Stimulated activated CD4-positive, alpha-beta T cell treated with anti-CD3 and anti-CD28 coated beads, Interleukin-12 subunit alpha, Interleukin-12 subunit beta, amount 100 ng/mL, for 24 hours (primary cell): ENCODE results near the gene ROR2.

Experiments
- DNase-seq, 2 experiments: peaks; one replicate each; pipeline ENCODE4 v3.0.0-alpha.2; 2020; ENCODE audit warnings: low read depth in 2 of 2

ROR2 gene

DNA sequence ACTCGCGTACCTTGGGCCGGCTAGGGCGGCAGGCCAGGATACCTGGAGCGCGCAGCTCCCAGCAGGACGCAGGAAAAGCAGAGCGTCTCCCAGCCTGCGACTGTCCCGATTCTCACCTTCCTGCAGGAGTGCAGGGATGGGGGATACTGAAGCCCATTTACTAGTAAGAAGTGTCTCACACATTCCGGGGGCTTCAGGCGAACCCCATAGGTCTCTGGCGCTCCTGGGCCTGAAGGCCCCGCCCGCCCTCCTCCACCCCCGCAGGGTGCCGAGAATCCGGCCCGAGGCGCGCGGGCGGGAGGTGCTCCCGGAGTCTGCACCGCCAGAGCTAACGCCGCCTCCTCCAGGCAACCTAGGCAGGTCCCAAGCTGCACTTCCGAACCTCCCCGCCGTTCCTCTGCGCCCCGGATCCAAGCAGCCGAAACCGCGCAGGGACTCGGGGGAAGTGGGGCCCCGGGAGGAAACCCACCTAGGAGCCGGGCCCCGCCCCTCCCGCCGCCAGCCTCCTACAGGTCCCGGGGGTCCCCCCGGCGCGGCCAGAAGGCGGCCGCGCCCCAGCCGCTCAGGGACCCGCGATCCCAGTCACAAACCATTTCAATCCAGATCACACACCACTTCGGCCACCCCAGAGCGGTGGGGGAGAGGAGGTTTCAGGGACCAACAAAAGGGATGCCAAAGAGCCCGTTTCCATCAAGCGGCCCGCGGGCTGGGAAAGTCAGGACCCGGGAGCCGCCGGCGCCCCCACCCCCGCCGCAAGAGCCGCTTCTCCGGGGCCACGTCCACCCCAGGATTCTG, 1.2 kb downstream of the ROR2 start:
- DNase-seq = no peak

DNA sequence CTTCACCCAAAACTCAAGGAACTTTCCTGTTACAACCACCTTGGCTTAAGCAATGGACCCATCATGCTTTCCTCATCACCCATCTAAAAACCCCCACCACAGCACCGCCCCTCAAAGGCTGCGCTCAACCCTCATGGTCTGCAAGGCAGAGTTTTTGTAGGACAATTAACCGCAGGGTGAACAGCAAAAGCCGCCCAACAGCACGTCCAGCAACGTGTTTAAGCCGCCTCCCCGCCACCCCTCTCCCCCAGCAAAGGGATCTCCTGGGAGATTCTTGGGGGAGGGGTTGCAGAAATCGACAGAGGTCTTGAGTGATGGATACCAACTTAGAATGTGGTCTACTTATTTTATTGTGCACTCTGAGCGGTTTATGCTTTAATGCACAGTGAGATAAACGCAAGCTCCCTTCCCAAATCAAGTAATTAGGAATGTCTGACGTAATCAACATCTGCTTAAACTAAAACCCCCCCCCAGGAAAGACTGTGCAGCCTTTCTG, 1.9 kb downstream of the ROR2 start:
- DNase-seq = no peak

DNA sequence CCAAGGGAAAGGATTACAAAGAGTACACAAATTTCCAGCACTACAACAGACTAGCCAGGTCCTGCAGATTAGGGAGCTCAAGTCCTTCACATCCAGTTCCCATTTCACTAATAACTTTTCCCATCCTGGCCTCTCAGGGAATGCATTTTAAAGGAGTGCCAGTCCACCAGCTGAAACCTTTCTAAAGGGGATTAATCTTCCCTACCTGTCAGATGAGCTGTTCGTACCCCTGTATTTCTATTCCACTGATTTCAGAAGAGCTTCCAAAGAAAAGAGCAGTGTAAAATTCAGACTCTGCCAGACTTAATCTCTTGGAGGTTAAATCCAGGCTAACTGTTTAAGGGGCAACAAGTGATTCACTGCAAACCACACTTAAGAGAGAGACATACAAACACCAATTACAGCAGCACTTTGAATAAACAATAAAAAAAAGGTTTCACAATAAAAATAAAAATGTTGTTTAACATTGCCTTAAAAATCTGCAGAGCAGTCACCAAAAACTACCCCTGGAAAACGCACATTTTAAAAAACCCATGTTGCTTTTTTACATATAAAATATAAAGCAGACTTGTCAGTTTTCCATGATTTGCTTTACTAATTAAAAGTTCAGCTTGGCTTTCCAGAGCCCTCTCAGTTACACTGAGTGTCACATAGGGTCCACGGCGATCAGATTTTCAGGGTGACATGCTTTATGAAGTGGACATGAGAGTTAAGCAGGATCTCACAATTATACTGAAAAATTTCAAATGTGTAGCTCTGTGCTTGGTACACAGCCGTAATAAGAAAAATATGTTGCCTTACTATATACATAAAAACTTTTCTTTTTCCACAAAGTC, 3.2 kb downstream of the ROR2 start:
- no peak for DNase-seq

GRCh38 chr9:91946196-91946595, 3.8 kb downstream of the ROR2 start:
- DNase-seq = no peak

DNA sequence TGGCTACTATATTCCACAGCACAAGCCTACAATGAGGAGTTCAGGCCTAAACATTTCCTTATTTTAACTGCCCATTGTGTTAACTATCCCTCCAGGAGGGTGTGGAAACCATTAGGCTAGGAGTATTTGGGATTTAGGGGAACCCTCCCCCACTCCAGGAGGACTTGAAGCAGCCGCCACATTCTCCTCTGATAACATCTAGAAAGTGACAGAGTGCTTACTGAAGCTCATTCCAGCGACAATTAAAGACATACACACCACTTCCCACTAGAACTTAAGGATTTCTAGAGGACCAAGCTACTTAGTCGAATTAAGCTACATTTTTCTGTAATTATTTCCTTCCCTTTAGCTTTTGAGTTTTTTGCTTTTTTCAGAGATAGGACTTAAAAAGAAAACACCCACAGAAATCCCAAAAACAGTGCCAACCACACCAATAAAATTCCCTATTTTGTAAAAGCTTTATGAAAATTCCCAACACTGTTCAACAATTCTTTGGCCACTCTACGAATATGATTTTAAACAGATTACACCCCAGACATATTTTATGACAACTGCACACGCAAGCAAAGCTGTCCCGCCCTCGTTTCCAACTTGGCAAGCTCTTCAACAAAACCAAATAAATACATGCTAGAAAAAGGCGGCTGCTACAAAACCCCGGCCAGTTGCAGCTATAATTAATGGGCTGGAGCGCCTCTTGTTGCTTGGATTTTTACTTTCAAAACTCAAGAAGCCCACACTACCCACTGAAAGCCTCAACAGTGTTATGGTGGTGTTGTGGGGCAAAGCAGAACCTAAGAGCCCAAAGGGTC, 4.5 kb downstream of the ROR2 start:
- no peak for DNase-seq

DNA sequence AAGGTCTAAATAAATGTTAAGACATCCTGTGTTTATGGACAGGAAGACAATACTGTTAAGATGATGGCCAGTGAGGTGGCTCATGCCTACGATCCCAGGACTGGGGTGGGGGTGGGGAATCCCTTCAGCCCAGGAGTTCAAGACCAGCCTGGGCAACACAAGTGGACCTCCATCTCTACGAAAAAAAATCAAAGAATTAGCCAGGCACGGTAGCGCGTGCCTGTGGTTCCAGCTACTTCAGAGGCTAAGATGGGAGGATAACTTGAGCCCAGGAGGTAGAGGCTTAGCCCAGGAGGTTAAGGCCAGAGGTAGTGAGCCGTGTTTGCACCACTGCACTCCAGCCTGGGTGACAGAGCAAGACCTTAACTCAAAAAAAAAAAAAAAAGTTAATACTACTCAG, 5.3 kb downstream of the ROR2 start:
- no peak for DNase-seq

DNA sequence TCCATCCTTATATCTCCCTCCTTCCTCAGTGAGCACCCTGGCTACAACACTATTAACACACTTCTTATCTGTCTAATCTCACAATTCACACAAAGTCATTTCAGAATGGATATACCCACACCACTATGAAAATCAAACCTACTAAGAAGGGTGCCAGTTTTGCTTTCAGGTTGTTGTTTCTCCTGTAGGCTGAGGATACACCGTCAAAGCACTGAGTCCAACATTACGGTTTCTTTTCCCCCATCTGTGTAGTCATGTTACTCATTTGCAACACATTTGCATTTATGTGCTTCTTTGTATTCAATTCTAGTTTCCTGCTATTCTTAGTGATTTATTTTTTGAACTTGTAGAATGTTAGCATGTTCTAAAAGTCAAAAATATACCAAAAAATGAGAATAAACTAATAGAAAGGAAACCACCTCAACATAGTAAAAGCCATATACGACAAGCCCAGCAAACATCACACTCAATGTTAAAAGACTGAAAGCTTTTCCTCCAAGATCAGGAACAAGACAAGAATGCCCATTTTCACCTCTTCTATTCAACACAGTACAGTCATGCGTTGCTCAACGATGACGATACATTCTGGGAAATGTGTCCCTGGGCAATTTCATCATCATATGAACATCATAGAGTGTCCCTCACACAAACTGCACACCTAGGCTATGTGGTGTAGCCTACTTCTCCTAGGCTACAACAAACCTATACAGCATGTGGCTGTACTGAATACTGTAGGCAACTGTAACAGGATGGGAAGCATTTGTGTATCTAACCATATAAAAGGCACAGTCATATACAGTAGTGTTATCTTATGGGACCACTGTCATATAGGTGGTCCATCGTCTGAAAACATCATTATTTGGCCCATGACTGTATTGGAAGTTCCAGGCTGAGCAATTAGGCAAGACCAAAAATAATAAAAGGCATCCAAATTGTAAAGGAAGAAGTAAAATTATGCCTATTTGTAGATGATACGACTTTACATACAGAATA, 6.3 kb downstream of the ROR2 start:
- DNase-seq = no peak

GRCh38 chr9:91942201-91942600, 7.8 kb downstream of the ROR2 start:
- no peak for DNase-seq

- DNase-seq = no peak
Observed at GRCh38 chr9:91939978-91940377, 10.1 kb downstream of the ROR2 start.

- no peak for DNase-seq
Observed at GRCh38 chr9:91937727-91938126, 12.3 kb downstream of the ROR2 start.

- DNase-seq = no peak
Observed at GRCh38 chr9:91937056-91937455, 13.0 kb downstream of the ROR2 start.

GRCh38 chr9:91935805-91936514, 14.1 kb downstream of the ROR2 start:
- no peak for DNase-seq

GRCh38 chr9:91935066-91935749, 14.8 kb downstream of the ROR2 start:
- DNase-seq = no peak

DNA sequence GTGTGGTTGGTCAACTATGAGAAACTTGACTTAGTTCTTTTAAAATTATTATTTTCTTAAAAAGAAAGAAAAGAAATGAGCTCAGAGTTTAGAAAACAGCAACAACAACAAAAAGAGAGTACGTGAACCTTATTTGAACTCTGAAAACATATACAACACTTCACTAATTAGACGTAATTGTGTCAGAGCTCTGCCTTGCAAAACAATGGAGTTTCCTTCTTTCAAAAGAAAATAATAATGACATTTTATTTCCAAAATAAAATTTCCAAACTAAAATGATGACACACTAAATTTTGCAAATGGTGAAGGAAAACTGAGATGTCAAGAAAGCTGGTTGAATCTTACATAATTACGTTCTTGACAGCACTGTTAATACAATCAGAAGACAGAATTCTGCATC, 15.4 kb downstream of the ROR2 start:
- no peak for DNase-seq

- no peak for DNase-seq
Observed at GRCh38 chr9:91933556-91934352, 16.3 kb downstream of the ROR2 start.

DNA sequence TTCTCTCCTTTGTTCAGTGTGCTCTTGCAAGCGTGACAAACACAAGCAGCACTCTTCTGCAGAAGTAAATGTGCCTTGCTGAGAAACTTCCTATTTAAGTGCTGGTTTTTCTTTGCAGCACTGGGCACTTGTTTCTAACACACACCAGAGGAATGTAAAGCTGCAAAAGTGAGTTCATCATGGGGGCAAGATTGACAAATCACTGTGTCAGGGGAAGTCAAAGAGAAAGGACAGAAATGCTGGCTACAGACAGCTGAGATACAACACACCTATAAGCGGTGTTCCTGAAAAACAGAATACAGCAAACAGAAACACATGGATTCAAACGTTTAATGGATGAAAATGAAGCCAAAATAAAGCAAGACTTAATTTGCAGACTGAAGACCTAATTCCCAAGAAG, 19.6 kb downstream of the ROR2 start:
- DNase-seq = no peak

GRCh38 chr9:91929331-91929730, 20.7 kb downstream of the ROR2 start:
- no peak for DNase-seq

GRCh38 chr9:91927922-91928510, 22.0 kb downstream of the ROR2 start:
- DNase-seq = no peak
